ENCODE data around the gene GAP43.

The GAP43 gene

GRCh38 chr3:115602194-115602593, 21.1 kb upstream of the GAP43 start:
- H3K27me3 Mint-ChIP-seq (ENCODE audit: low read depth) = peaks cover 4% of the 10 kb centered on the region
- H3K36me3 Mint-ChIP-seq (ENCODE audit: low read depth) = no peaks in the 10 kb centered on the region
- H3K4me1 Mint-ChIP-seq = no peaks in the 10 kb centered on the region
- no peak overlapping the region for H3K4me3 Mint-ChIP-seq
- peaks cover 8% of the 10 kb centered on the region for H3K9me3 Mint-ChIP-seq
- TF ChIP-seq, protein P1, sequence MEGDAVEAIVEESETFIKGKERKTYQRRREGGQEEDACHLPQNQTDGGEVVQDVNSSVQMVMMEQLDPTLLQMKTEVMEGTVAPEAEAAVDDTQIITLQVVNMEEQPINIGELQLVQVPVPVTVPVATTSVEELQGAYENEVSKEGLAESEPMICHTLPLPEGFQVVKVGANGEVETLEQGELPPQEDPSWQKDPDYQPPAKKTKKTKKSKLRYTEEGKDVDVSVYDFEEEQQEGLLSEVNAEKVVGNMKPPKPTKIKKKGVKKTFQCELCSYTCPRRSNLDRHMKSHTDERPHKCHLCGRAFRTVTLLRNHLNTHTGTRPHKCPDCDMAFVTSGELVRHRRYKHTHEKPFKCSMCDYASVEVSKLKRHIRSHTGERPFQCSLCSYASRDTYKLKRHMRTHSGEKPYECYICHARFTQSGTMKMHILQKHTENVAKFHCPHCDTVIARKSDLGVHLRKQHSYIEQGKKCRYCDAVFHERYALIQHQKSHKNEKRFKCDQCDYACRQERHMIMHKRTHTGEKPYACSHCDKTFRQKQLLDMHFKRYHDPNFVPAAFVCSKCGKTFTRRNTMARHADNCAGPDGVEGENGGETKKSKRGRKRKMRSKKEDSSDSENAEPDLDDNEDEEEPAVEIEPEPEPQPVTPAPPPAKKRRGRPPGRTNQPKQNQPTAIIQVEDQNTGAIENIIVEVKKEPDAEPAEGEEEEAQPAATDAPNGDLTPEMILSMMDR (IDR thresholded peaks at IDR 0.05; ENCODE audit: unreplicated experiment in 3 of 3) = no peak
- H3K27ac Mint-ChIP-seq = no peak overlapping the region

- H3K27me3 Mint-ChIP-seq (ENCODE audit: low read depth) = no peaks in the 10 kb centered on the region
- no peak overlapping the region for H3K27ac Mint-ChIP-seq
- no peaks in the 10 kb centered on the region for H3K36me3 Mint-ChIP-seq (ENCODE audit: low read depth)
- TF ChIP-seq, protein P1 (IDR thresholded peaks at IDR 0.05; ENCODE audit: unreplicated experiment in 3 of 3) = no peak
- no peaks in the 10 kb centered on the region for H3K9me3 Mint-ChIP-seq
- H3K4me3 Mint-ChIP-seq = no peak overlapping the region
- H3K4me1 Mint-ChIP-seq = no peaks in the 10 kb centered on the region
Observed at GRCh38 chr3:115611630-115612029, 11.7 kb upstream of the GAP43 start.

DNA sequence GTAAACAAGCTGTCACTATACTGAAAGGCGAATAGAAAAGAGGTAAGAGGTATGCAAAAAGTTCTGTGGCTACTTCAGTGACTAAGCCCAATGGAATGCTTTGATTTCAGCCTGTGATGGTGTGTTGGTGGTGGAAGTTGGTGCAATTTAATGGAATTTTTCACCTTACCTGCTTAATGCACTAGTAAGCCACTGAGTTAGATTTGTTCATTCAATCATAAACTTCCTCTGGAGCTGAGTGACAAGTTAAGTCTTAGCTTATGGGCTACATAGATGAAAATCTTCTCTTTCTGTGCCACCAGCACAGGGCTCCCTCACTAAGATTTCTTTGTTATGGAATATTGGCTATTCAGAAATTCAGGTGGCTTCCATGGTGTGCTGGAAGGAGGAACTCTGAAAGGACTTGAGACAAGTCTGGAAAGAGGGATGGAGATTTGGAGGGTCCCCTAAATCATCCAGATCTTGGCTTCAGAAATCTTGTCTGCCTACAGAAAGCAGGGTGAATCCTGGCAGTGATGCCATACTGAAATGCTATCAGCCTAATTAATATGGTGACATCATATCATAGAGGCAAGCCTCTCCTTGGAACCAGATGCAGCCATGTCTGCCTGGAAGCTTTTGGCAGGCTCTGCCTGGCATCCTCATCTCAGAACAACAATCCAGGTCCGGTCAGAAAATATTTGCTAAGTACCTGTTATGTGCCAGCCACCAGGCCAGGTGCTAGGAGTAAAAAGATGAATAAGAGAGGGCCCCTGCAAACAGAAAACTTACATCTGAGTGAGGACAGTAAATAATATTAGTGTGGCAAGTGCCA, 8.1 kb upstream of the GAP43 start:
- Mint-ChIP-seq H3K4me3 (no peak overlapping the region), H3K36me3 (ENCODE audit: low read depth) (no peaks in the 10 kb centered on the region), H3K4me1 (no peaks in the 10 kb centered on the region), H3K27me3 (ENCODE audit: low read depth) (no peaks in the 10 kb centered on the region), H3K27ac (no peak overlapping the region), H3K9me3 (no peaks in the 10 kb centered on the region)
- TF ChIP-seq, protein P1 (IDR thresholded peaks at IDR 0.05; ENCODE audit: unreplicated experiment in 3 of 3) = no peak

DNA sequence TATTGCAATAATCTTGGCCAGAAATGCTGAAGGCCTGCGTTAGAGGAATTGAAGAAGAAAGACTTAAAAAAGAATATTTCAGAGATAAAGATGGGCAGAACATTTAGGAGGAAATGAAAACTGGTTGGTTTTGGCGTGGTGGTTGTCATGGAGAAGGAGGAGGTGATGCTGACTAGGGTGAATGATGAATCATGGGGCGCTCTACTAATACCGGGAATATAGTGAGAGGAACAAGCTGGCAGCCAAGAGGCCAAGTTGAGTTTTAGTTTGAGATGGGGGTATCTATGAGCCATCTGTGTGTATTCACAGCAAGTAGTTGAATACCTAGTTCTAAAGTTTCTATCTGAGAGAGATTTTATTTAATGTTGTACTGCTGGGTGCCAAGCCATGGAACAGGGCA, 6.8 kb upstream of the GAP43 start:
- Mint-ChIP-seq H3K9me3 (no peaks in the 10 kb centered on the region), H3K4me3 (no peak overlapping the region), H3K36me3 (ENCODE audit: low read depth) (no peaks in the 10 kb centered on the region), H3K27me3 (ENCODE audit: low read depth) (no peaks in the 10 kb centered on the region), H3K4me1 (no peaks in the 10 kb centered on the region), H3K27ac (no peak overlapping the region)
- TF ChIP-seq, protein P1 (IDR thresholded peaks at IDR 0.05; ENCODE audit: unreplicated experiment in 3 of 3) = no peak

DNA sequence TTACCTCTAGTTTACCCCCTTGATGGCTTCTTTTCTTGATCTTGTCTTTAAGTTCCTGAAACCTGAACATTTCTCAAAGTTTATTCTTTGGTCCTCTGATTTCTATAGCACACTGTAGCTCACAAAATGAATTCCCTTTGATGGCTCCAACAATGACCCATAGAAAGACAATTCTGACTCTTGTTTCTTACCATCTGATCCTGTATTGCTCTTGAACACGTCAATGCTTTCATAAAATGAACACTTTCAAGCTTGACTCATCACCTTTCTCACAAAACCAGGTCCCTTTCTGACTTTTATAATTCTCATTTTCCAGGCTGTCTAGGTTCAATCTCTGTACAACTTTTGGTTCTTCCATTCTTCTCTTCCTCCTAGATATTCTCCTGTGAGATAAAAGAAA, 5.7 kb upstream of the GAP43 start:
- peaks cover 5% of the 10 kb centered on the region for H3K27me3 Mint-ChIP-seq (ENCODE audit: low read depth)
- no peaks in the 10 kb centered on the region for H3K9me3 Mint-ChIP-seq
- H3K27ac Mint-ChIP-seq = no peak overlapping the region
- H3K4me3 Mint-ChIP-seq = no peak overlapping the region
- no peaks in the 10 kb centered on the region for H3K36me3 Mint-ChIP-seq (ENCODE audit: low read depth)
- TF ChIP-seq, protein P1 (IDR thresholded peaks at IDR 0.05; ENCODE audit: unreplicated experiment in 3 of 3) = no peak
- H3K4me1 Mint-ChIP-seq = no peaks in the 10 kb centered on the region

All from nephron (organoid).